ENCODE data around the gene SEMA4G. TPM values are rescaled to one million over a fixed set of nuclear protein-coding genes. Genes with fewer than 3 reads are reported as not detected.

SEMA4G gene
- total and polyA plus RNA-seq, 2 of the 8 experiments (the other 6 are each of a cell fraction or from before 2014, with no cell fraction given), result 7.1 to 18.2 TPM

DNA sequence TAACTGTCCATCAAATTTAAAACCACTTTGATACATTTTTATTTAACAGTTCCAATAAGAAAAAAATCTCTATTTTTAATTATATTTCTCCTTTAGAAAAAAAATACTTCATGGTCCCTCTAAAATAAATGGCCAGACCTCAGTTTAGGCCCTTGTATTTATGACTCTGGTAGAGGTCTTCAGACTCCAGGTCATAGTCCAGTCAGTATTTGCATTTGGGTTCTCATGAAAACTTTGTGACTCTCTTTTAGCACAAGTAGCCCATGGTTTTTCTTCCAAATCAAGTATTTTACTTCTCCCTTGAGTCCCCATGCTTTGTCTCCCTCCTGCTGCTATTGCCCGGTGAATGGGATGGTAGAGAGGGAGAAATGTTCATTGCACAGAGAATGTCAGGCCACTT lies 5.5 kb upstream of the SEMA4G start (continued):
- TF ChIP-seq, protein P1, sequence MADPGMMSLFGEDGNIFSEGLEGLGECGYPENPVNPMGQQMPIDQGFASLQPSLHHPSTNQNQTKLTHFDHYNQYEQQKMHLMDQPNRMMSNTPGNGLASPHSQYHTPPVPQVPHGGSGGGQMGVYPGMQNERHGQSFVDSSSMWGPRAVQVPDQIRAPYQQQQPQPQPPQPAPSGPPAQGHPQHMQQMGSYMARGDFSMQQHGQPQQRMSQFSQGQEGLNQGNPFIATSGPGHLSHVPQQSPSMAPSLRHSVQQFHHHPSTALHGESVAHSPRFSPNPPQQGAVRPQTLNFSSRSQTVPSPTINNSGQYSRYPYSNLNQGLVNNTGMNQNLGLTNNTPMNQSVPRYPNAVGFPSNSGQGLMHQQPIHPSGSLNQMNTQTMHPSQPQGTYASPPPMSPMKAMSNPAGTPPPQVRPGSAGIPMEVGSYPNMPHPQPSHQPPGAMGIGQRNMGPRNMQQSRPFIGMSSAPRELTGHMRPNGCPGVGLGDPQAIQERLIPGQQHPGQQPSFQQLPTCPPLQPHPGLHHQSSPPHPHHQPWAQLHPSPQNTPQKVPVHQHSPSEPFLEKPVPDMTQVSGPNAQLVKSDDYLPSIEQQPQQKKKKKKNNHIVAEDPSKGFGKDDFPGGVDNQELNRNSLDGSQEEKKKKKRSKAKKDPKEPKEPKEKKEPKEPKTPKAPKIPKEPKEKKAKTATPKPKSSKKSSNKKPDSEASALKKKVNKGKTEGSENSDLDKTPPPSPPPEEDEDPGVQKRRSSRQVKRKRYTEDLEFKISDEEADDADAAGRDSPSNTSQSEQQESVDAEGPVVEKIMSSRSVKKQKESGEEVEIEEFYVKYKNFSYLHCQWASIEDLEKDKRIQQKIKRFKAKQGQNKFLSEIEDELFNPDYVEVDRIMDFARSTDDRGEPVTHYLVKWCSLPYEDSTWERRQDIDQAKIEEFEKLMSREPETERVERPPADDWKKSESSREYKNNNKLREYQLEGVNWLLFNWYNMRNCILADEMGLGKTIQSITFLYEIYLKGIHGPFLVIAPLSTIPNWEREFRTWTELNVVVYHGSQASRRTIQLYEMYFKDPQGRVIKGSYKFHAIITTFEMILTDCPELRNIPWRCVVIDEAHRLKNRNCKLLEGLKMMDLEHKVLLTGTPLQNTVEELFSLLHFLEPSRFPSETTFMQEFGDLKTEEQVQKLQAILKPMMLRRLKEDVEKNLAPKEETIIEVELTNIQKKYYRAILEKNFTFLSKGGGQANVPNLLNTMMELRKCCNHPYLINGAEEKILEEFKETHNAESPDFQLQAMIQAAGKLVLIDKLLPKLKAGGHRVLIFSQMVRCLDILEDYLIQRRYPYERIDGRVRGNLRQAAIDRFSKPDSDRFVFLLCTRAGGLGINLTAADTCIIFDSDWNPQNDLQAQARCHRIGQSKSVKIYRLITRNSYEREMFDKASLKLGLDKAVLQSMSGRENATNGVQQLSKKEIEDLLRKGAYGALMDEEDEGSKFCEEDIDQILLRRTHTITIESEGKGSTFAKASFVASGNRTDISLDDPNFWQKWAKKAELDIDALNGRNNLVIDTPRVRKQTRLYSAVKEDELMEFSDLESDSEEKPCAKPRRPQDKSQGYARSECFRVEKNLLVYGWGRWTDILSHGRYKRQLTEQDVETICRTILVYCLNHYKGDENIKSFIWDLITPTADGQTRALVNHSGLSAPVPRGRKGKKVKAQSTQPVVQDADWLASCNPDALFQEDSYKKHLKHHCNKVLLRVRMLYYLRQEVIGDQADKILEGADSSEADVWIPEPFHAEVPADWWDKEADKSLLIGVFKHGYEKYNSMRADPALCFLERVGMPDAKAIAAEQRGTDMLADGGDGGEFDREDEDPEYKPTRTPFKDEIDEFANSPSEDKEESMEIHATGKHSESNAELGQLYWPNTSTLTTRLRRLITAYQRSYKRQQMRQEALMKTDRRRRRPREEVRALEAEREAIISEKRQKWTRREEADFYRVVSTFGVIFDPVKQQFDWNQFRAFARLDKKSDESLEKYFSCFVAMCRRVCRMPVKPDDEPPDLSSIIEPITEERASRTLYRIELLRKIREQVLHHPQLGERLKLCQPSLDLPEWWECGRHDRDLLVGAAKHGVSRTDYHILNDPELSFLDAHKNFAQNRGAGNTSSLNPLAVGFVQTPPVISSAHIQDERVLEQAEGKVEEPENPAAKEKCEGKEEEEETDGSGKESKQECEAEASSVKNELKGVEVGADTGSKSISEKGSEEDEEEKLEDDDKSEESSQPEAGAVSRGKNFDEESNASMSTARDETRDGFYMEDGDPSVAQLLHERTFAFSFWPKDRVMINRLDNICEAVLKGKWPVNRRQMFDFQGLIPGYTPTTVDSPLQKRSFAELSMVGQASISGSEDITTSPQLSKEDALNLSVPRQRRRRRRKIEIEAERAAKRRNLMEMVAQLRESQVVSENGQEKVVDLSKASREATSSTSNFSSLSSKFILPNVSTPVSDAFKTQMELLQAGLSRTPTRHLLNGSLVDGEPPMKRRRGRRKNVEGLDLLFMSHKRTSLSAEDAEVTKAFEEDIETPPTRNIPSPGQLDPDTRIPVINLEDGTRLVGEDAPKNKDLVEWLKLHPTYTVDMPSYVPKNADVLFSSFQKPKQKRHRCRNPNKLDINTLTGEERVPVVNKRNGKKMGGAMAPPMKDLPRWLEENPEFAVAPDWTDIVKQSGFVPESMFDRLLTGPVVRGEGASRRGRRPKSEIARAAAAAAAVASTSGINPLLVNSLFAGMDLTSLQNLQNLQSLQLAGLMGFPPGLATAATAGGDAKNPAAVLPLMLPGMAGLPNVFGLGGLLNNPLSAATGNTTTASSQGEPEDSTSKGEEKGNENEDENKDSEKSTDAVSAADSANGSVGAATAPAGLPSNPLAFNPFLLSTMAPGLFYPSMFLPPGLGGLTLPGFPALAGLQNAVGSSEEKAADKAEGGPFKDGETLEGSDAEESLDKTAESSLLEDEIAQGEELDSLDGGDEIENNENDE (IDR thresholded peaks at IDR 0.05; ENCODE audit: insufficient replicate concordance, low read length), result no peak
- TF ChIP-seq ATF3 (IDR thresholded peaks at IDR 0.05; ENCODE audit: insufficient read depth, low read depth, low read length), result no peak
- no peak for TF ChIP-seq SP2 (IDR thresholded peaks at IDR 0.05; ENCODE audit: low read length)
- TF ChIP-seq, protein P2, sequence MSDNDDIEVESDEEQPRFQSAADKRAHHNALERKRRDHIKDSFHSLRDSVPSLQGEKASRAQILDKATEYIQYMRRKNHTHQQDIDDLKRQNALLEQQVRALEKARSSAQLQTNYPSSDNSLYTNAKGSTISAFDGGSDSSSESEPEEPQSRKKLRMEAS (IDR thresholded peaks at IDR 0.05), result no peak
- no peak for TF ChIP-seq NRF1 (IDR thresholded peaks at IDR 0.05; ENCODE audit: low read depth, low read length)

Data from H1 (cell line).